ENCODE measurements around the gene ITPKC. TPM values are rescaled to one million over a fixed set of nuclear protein-coding genes. Genes with fewer than 3 reads are reported as not detected.

ITPKC gene
- polyA plus RNA-seq, 1 of the 3 experiments (the other 2 are of a cell fraction) = 6.3 TPM

GRCh38 chr19:40693150-40693788 is 23.6 kb upstream of the ITPKC start:
- H3K36me3 ChIP-seq (replicated peaks in 1 of 2; ENCODE audit: control insufficient read depth in 1 of 2, insufficient read depth in 2 of 2, low read length in 1 of 2) = peaks cover 2 to 24% of the 10 kb centered on the region in 2 experiments
- no peaks in the 10 kb centered on the region for H3K27me3 ChIP-seq (ENCODE audit: insufficient read depth)
- no peaks in the 10 kb centered on the region for H3K9me2 ChIP-seq
- TF ChIP-seq CTCF (IDR thresholded peaks at IDR 0.05) (no peak), POLR2AphosphoS5 (IDR thresholded peaks at IDR 0.05; ENCODE audit: low read depth, low read length) (no peak), NFIC (IDR thresholded peaks at IDR 0.05; ENCODE audit: borderline replicate concordance) (no peak), USF2 (IDR thresholded peaks at IDR 0.05; ENCODE audit: borderline replicate concordance, low read depth, low read length) (no peak), FOXJ3 (CRISPR knock-in tag; IDR thresholded peaks at IDR 0.05) (no peak), EP300 (IDR thresholded peaks at IDR 0.05; ENCODE audit: borderline replicate concordance in 1 of 2, low read depth in 1 of 2, low read length in 1 of 2) (no peak), MAX (IDR thresholded peaks at IDR 0.05; ENCODE audit: low read depth) (no peak), PBX3 (IDR thresholded peaks at IDR 0.05) (no peak), TCF12 (IDR thresholded peaks at IDR 0.05) (no peak), USF1 (IDR thresholded peaks at IDR 0.05; ENCODE audit: borderline replicate concordance, low read depth) (no peak), GABPA (IDR thresholded peaks at IDR 0.05; ENCODE audit: low read depth) (no peak), MEF2A (IDR thresholded peaks at IDR 0.05; ENCODE audit: borderline replicate concordance, low read depth) (no peak), JUND (IDR thresholded peaks at IDR 0.05) (no peak)
- peaks cover 11% of the 10 kb centered on the region for H4K20me1 ChIP-seq (ENCODE audit: insufficient read depth)
- DNase-seq = no peak
- WGBS (ENCODE audit: low lambda C conversion rate) = 92% methylated on average over 8 of the region's 11 CpGs
- H3F3A ChIP-seq (replicated peaks; ENCODE audit: insufficient read depth) = peaks cover 6% of the 10 kb centered on the region
- H3K4me2 ChIP-seq = no peak overlapping the region
- H2AFZ ChIP-seq (ENCODE audit: low read depth) = no peak overlapping the region
- no peak overlapping the region; a peak in 1 of 4 replicates for H3K27ac ChIP-seq (ENCODE audit: low read depth in 2 of 2, low read length in 1 of 2)
- H3K9me3 ChIP-seq = no peaks in the 10 kb centered on the region
- peaks cover 9 to 22% of the 10 kb centered on the region in 2 experiments; a peak in 2 of 4 replicates for H3K4me1 ChIP-seq (ENCODE audit: control insufficient read depth in 1 of 2, insufficient read depth in 2 of 2, low read depth in 1 of 2, low read length in 1 of 2)
- POLR2A ChIA-PET = no interaction called here
- CTCF ChIA-PET = no interaction called here
- no peak overlapping the region for H3K4me3 ChIP-seq (ENCODE audit: low read depth in 2 of 2, low read length in 1 of 2)
- peaks cover 21% of the 10 kb centered on the region for H3K79me2 ChIP-seq (ENCODE audit: insufficient read depth)
- no peak overlapping the region for H3K9ac ChIP-seq

Measured in SK-N-SH (cell line).